ENCODE measurements around the gene HERC5. TPM values are rescaled to one million over a fixed set of nuclear protein-coding genes. Genes with fewer than 3 reads are reported as not detected.

Gene HERC5
- total RNA-seq, 1 donor from 2014 or later, result 27.6 TPM

DNA sequence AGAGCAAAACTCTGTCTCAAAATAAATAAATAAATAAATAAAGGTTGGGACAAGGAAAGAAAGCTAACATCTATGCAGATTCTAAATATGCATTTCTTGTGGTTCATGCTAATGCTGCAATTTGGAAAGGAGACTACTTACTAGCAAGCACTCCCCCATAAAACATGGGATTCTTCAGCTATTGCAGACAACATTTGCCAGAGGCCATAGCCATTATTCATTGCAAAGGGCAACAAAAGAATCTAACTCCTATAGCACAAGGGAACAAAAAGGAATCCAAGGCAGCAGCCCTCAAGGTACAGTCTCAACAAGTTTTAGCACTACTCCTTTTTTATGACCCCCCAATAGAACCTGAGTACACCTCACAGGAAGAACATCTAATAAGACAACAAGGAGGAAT is 8.0 kb upstream of the HERC5 start:
- intact Hi-C loops (cut with DNase I), result no loop called here
- Histone ChIP-seq H3K27ac (no peak overlapping the region), H3K4me3 (no peak overlapping the region), H3K36me3 (no peaks in the 10 kb centered on the region), H3K4me1 (no peaks in the 10 kb centered on the region), H3K27me3 (ENCODE audit: low read depth) (no peaks in the 10 kb centered on the region), H3K9me3 (no peaks in the 10 kb centered on the region)
- TF ChIP-seq, protein P1, sequence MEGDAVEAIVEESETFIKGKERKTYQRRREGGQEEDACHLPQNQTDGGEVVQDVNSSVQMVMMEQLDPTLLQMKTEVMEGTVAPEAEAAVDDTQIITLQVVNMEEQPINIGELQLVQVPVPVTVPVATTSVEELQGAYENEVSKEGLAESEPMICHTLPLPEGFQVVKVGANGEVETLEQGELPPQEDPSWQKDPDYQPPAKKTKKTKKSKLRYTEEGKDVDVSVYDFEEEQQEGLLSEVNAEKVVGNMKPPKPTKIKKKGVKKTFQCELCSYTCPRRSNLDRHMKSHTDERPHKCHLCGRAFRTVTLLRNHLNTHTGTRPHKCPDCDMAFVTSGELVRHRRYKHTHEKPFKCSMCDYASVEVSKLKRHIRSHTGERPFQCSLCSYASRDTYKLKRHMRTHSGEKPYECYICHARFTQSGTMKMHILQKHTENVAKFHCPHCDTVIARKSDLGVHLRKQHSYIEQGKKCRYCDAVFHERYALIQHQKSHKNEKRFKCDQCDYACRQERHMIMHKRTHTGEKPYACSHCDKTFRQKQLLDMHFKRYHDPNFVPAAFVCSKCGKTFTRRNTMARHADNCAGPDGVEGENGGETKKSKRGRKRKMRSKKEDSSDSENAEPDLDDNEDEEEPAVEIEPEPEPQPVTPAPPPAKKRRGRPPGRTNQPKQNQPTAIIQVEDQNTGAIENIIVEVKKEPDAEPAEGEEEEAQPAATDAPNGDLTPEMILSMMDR (IDR thresholded peaks at IDR 0.05), result no peak
- ATAC-seq (no peak), DNase-seq (no peak)

DNA sequence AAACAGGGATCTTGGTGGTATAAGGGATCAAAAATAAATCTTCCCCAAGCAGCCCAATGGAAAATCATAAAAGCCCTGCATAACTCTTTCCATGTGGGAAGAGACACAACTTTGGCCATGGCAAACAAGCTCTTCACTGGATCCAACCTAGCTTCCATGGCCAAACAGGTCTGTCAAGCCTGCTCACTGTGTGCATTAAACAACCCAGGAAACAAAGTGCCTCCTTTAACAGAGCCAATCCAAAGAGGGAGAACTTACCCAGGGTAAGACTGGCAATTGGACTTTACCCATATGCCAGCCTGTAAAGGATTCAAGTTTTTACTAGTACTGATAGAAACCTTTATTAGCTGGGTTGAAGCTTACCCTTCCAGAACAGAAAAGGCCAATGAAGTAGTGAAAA is 7.6 kb upstream of the HERC5 start:
- H3K36me3 ChIP-seq, result no peaks in the 10 kb centered on the region
- H3K9me3 ChIP-seq, result no peaks in the 10 kb centered on the region
- ATAC-seq, result no peak
- TF ChIP-seq, protein P1 (IDR thresholded peaks at IDR 0.05), result no peak
- intact Hi-C loops (cut with DNase I), result no loop called here
- no peak for DNase-seq
- no peak overlapping the region for H3K4me3 ChIP-seq
- H3K27ac ChIP-seq, result no peak overlapping the region
- no peaks in the 10 kb centered on the region for H3K4me1 ChIP-seq
- H3K27me3 ChIP-seq (ENCODE audit: low read depth), result no peaks in the 10 kb centered on the region

GRCh38 chr4:88451205-88451604 is 5.7 kb upstream of the HERC5 start:
- no peak overlapping the region for H3K4me3 ChIP-seq
- H3K9me3 ChIP-seq, result no peaks in the 10 kb centered on the region
- no peaks in the 10 kb centered on the region for H3K4me1 ChIP-seq
- H3K36me3 ChIP-seq, result no peaks in the 10 kb centered on the region
- TF ChIP-seq, protein P1 (IDR thresholded peaks at IDR 0.05), result no peak
- intact Hi-C loops (cut with DNase I), result no loop called here
- H3K27me3 ChIP-seq (ENCODE audit: low read depth), result no peaks in the 10 kb centered on the region
- DNase-seq (no peak), ATAC-seq (no peak)
- no peak overlapping the region for H3K27ac ChIP-seq

DNA sequence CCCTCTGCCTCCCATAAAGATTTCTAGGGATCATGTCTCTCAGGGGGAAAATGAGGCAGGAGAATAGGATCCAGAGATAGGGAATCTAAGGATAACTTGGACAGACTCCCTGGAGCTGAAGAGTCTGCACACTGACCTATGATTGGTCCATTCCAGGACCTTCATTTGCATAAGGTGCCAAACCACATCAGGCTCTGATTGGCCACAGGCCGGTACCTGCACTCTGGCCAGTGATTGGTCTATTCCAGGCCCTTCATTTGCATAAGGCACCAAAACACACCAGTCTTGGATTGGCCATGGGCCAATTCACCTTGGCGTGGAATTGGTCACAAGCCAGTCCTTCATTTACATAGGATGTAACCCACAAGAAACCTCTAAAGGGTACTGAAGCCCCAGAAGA is 4.0 kb upstream of the HERC5 start:
- Histone ChIP-seq H3K9me3 (no peaks in the 10 kb centered on the region), H3K4me3 (no peak overlapping the region), H3K27ac (no peak overlapping the region), H3K27me3 (ENCODE audit: low read depth) (no peaks in the 10 kb centered on the region), H3K36me3 (no peaks in the 10 kb centered on the region), H3K4me1 (no peaks in the 10 kb centered on the region)
- TF ChIP-seq, protein P1 (IDR thresholded peaks at IDR 0.05), result no peak
- intact Hi-C loops (cut with DNase I), result no loop called here
- DNase-seq (no peak), ATAC-seq (no peak)

DNA sequence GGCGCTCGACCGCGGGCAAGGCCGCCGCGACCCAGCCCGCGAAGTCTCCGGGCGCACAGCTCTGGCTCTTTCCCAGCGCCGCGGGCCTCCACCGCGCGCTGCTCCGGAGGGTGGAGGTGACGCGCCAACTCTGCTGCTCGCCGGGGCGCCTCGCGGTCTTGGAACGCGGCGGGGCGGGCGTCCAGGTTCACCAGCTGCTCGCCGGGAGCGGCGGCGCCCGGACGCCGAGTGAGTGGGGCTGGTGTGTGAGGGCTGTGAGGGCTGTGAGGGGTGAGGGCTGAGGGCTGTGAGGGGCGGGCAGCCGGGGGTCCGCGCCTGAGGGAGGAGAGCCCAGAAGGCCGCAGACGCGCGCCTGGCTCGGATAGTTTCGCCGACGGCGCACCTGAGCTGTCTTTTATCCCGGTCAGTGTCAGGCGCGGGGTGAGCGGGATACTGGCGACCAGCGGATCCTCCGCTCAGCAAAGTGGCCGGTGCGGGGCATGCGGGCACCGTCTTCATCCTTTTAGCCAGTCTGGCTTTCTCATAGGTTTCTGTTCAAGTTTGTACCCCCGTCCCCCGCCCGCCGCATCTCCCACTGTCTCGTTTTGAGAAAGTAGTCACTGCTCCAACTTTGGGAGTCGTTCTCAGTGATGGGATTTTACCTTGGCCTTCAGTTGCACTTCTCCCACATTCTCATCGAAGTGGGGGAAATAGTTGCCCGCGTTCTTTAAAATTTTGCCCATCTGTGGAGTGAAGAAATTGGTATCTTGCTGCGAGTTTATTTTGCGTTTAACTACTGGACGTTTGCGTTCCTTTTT is 586 bp downstream of the HERC5 start:
- intact Hi-C loops (cut with DNase I), result no loop called here
- no peaks in the 10 kb centered on the region for H3K4me1 ChIP-seq
- ATAC-seq (peak; percentile 79 to 81), DNase-seq (peak; percentile 62)
- H3K36me3 ChIP-seq, result peaks cover 5% of the 10 kb centered on the region
- no peaks in the 10 kb centered on the region for H3K27me3 ChIP-seq (ENCODE audit: low read depth)
- TF ChIP-seq, protein P1 (IDR thresholded peaks at IDR 0.05), result no peak
- H3K4me3 ChIP-seq, result peak overlapping the region; percentile 79
- H3K9me3 ChIP-seq, result no peaks in the 10 kb centered on the region
- H3K27ac ChIP-seq, result peak overlapping the region; percentile 83

All from lower lobe of right lung (tissue), 2 donors.